Activated CD8-positive, alpha-beta memory T cell treated with anti-CD3 and anti-CD28 coated beads, Interleukin-2, amount 50 U/mL, for 24 hours (primary cell): ENCODE measurements around the gene COX10.
"Not testable (repeated sequence)": the region's sequence is repeated elsewhere in the genome, so short reads cannot be mapped to it uniquely, and the experiment has no call there.

Source experiments
- DNase-seq: peaks from one replicate; pipeline ENCODE4 v3.0.0-alpha.2; 2020; ENCODE audit errors: extremely low read depth

Gene COX10

DNA sequence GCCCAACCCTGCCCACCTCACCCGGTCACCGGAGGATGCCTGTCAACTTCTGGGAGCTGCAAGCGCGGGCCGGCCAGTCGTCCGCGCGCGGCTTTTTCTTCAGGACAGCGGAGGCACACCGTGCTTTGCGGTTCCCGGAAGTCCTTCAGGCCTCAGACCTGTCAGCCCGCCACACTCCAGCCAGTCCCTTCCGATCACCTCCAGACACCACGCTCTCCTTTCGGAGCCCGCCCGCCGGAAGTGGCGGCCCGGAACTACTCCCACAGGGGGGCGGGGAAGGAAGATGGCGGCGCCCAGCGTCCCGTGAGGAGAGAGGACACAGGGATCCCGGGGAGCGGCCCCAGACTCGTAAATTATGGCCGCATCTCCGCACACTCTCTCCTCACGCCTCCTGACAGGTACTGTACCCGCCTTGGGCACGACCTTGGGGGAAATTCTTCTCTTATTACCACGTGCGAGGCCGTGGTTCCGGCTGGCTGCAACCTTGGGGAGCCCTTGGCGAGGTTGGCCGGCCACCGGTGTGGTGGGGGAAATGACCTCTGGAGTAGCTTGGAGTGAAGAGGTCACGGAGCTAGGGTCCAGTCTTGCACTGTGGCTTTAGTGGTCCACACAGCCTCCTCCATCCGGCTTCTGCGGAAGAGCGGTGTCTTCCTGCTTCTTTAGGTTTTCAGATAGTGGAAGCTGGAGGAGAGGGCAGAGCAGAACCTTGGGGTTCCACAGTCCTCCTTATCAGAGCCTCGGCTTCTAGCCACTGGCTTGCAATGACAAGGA, at the start of gene COX10:
Gene COX10, plus strand, starts transcription at position 254 of the 771 bp plus-strand sequence. Its CDS starts 102 bp downstream, at position 356.
- DNase-seq, result peak; percentile 69

DNA sequence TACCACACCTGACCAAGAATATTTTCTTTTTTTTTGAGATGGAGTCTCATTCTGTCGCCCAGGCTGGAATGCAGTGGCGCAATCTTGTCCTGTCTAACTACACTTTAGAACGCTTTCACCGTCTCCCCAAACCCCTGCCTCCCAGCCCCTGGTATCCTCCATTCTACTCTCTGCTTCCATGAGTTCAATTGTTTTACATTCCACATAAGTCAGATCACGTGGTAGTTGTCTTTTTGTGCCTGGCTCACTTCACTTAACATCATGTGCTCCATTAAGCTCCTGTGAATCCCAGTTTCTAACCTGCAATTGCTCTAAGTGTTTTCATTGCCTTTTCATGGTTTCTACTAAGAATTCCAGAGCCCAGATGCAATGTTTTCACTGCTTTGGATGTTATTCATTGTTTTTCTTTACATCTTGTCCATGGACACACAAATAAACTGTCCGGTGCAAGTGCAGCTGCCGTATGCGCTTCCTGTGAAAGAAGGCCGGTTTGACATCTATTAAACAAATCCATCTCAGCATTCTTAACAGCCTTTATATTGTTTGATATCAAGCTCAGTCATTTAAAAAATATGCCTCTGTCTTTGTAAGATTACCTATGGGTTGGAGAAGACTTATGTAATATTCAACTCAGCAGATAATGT, 47.5 kb upstream of the COX10 start:
- DNase-seq, result not testable (repeated sequence)

DNA sequence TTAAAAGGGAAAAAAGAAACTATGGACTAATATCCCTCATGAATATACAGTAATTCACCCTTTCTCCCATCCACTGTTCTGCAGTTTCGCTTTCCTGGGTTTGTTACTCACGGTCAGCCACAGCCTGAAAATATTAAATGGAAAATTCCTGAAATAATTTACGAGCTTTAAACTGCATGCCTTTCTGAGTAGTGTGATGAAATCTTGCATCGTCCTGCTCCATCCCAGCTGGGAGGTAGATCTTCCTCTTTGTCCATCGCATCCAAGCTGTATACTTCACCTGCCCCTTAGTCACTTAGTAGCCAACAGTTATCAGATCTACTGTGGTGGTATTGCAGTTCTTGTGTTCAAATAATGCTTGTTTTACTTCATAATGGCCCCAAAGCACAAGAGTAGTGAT, 39.5 kb upstream of the COX10 start:
- not testable (repeated sequence) for DNase-seq

DNA sequence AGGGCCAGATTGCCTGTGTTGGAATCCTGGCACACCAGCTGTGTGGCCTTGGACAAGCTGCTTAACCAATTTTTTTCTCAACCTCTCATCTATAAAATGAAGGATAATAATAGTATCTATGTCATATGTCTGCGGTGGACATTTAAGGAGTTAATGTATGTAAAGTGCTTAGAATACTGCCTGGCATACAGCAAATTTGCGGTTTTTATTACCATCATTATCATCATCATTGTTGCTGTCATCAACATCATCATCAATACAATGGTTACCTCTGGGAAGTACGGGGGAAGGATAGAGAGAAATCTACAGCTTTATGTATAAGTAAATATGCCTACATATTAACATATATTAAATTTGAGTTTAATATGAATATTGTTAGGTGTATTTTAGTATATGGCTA, 37.1 kb upstream of the COX10 start:
- no peak for DNase-seq

DNA sequence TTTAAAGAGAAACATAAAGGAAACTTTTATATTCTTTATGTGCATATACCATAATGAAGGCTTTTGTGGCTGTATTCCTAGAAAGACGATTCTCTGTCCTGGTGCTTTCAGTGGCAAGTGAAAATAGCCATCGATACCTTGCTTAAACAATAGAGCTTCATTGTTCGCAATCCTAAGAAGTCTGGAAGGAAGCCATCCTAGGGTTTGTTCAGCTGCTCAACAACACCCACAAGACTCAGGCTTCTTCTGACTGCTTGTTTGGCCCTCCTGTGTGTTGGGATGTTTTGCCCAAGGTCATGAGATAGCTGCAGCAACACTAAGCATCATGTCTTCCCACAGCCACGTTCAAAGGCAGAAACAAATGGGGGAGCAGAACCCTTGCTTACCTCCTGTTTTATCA, 36.1 kb upstream of the COX10 start:
- DNase-seq, result no peak

DNA sequence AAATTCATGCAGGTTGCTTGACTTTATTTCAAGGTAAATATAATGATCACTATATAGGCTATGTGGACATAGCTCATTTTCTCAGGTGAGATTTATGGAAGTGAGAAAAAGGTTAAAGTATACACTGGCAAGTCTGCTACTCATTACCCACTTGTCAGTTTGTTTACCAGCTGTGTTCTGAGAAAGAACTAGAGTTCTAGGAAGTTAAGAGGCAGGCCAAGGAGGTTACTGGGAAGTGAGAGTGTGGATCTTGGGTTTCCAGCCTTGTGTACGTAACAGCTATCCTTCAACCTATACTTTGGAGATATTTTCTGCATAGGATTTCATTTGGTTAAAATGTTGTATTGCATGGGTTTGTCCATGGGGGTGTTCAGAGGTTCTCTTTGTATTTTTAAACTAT, 31.9 kb upstream of the COX10 start:
- no peak for DNase-seq

DNA sequence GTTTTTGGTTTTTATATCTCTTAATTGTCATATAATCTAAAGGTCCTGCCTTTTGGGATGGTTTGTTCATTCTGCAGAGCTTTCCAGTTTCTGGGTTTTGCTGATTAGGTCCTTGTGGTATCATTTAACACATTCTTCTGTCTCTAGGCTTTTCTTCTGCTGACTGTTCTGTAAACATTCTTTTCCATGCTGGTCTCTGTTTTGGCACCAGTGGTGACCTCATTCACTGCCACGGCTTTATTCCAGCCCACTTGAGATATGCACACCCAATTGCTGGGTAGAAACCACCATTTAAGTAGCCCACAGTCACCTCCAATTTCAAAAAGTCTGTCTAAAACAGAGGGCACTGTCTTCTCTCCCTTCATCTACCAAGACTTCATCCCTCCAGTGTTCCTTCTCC, 31.1 kb upstream of the COX10 start:
- DNase-seq, result no peak

DNA sequence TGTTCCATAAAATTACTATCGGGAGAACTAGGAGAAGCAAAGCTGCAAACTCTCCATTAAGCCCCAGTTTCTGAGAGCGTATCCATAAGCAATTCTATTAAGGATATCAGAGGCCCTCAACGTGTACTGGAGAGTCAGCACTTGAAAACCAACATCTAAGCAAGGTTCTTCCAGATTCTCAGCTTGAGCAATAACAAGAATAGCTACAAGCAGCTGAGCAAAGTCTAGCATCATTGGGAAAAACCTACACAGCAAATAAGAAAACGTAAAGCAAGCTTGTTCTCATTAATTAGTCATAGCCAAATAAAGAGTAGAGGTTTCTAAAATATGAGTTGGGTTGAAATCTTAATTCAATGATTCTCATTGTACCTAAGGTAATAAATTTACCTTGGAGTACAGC, 26.9 kb upstream of the COX10 start:
- no peak for DNase-seq

DNA sequence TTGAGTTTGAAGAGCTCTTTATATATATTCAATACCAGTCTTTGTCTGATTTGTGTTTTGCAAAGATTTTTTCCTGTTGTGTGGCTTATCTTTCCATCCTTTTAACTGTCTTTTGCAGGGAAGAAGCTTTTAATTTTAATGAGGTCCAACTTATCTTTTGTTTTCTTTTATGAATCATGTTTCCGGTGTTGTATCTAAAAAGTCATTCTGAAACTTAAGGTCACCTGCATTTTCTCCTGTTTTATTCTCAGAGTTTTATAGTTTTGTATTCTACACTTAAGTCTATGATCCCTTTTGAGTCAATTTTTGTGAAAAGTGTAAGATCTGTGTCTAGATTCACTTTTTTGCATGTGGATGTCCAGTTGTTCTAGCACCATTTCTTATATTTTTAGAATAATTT, 24.6 kb upstream of the COX10 start:
- no peak for DNase-seq

DNA sequence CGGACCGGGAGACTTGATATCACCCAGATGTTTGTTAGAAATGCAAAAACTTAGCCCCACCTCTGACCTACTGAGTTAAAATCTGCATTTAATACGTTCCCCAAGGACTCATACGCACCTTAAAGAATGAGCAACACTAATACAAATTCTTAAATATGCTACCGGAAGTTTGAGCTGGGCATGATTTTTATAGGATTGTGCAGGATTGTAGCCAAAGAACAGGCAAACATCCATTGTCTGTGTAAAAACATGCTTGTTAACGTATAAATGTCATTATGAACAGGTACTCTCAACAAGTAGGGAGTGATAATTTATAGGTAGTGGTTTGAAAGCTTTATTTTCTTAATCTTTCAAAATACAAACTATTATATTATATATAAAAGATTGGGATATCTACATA, 22.3 kb upstream of the COX10 start:
- DNase-seq, result no peak

DNA sequence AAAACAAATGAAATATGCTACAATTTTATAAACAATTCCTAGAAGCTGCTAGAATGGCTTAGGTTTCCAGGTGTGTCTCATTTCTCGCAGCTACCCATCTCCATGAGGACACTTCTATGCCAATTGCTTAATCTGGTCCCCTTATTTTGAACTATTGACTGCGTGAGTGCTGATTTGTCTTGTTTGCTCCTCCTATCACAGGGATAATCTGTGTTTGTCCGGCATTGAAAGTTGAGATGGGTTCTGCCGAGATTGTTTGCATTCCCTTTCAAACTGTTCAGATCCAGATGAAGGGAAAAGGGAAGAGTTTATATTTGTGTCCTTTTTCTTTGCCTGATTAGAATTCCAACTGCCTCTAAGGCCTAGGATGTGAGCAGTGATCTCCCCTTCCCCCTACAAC, 21.7 kb upstream of the COX10 start:
- DNase-seq, result no peak

DNA sequence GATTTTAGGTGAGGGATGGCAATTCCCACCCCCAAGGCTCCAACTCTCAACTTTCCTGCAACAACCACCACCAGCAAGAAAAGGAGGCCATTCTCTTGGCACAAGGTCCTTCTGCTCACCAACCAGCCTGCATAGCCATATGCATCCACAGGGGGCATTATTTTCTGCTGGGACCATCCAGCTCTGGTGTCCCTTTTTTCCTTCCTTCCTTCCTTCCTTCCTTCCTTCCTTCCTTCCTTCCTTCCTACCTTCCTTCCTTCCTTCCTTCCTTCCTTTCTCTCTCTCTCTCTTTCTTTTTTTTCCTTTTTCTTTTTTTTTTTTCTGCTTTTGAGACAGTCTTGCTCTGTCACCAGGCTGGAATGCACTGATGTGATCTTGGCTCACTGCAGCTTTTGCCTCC, 21.1 kb upstream of the COX10 start:
- no peak for DNase-seq

DNA sequence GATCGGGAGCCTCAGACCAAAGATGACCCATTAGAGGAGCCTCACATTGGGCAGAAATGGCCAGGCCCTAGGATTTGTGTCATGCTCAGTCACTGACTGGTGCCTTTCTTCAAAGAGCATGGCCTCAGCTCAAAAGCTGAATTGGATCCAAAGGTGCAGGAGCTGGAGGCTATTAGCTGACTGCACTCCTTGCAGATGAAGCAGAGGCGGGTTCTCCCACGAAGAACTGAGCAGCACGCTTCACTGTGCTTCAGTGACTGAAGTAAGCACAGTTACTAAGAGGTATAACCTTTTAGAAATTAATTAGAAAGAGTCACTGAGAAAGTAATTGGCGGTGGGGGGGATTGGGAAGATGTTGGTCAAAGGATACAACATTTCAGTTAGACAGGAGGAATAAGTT, 18.7 kb upstream of the COX10 start:
- no peak for DNase-seq

DNA sequence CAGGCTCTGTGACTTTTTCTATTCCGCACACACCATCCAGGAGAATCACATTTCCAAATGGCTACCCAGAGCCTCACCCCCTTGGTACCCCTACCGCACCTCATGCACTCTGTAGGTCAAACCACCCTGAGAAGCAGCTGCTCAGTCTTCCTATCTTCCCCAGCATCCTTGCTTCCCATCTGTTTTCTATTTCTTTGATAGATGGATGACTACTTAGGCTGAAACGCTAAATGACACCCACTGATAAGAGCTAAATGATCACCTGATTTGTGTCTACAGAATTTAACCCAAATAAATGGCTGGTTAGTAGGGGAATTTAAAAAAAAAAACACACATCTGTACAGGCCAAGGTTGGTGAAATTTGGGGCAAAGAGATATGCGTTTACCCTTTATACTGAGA, 17.6 kb upstream of the COX10 start:
- DNase-seq, result no peak

DNA sequence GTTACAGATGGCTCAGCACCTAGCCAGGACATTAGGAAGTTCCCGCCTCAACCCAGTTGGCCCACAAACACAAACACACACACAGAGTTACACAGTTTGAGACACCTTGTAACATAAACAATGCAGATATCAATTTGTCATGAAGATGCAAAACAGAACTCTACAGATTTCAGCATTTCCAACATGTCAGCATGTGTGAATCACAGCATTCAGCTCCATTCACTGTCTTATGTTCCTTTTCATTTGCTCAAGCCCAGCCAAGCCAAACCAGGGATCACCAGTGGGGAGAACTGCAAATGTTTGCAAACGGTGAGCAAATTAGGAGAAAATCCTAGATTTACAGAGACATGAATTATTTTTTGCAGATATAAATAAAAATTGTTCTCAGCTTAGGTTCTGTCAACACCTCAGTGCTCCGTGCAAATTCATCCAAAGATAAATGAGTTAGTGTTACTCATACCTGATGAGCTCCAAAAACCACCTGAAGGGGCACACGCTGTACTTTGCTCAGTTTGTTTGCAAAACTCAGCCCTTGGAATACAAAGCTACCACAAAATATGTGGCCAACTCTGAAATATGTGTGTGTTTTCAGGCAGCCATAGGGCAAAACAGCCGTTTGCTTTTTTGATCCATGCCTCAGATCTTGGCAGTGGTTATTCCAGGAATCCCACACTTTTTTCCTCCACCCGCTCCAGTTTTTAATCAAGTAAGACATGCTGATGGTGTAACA, 16.3 kb upstream of the COX10 start:
- DNase-seq, result no peak

DNA sequence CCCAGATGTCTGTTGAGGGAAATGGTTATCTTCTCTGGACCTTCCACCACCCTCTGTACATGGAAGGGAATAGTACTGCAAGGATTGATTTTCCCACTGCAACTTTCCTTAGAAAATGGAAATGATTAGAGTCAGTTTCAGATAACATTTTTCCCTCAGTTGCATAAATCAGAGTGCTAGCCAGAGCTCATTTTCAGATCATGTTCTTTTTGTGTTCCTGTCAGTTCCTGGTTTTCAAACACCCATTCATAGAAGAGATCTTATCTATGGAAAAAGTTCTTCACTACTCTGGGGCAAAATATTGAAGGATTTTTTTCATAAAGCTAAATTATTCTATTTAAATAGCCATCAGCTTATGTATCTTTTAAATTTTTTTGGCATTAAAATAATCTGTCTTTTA, 11.7 kb upstream of the COX10 start:
- no peak for DNase-seq

DNA sequence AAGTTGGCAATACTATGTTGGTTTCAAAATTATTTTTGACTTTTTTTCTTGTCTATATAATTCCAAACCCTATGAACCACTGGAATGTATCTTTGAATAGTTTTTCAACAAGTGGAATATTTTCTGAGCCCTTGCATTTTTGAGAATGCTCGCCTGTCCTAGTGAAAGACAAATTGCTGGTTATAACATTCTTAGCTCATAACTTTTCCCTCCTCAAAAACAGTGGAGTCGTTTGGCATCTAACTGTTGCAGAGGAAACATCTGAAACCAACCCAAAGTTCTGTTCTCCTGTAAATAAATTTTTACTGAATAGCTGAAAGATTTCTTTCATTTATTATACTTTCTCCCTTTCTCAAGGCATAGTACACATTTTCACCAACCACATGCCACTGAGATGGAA, 11.3 kb upstream of the COX10 start:
- no peak for DNase-seq

DNA sequence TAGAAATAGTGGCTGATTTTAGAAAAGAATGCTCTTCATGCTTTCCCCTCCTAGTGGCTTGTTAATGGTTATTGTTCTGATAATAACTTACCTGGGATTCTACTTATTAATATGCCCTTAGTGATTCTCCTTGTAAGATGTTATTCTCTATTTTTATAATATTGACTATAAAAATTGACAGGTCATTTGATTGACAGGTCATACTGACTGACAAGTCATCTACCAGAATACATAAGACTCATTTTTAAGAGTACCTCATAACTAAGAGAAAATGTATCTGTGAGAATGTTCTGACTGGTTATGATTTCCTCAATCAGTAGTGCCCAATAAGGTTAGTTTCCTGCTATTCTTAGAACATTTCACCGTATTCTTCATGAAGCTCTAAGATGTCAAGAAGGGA, 8.6 kb upstream of the COX10 start:
- no peak for DNase-seq

DNA sequence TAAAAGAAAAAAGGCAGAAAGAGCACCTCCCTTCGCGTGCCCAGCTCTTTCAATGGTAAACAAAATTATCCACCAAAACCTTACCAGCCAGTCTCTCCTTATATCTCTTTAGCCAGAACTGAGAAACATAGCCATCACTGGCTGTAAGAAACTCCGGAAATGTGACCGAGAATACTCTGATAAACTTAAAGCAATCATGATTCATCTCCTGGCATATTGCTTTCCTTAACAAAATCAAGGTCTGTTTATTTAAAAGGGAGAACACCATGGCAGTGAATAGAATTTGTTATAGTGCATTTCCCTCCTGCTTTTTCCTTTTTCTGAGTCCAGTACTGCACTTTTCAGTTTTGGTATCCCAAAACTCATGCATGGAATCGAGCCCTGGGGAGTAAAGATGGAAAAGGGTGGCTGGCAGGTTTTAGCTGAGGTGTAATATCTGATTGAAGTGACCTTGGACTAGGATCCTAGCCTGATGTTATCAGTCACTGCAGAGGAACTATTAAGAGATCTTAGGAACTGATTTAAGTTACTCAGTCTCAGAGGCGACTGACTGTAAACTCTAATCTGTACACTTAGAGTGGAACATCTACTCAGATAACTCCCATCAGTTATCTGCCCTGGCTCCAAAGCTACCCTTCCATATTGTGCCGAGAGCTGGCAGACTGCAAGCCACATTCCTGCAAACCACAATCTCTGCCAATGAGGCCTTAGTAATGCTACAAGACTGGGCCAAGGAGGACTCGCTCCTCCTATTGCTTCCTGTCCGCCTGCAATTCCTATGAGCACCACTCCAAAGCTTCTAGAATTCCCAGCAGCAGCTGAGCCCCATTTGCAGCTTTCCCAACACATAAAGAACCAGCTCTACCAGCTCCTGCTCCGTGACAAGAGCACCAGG, 7.4 kb upstream of the COX10 start:
- DNase-seq, result no peak

DNA sequence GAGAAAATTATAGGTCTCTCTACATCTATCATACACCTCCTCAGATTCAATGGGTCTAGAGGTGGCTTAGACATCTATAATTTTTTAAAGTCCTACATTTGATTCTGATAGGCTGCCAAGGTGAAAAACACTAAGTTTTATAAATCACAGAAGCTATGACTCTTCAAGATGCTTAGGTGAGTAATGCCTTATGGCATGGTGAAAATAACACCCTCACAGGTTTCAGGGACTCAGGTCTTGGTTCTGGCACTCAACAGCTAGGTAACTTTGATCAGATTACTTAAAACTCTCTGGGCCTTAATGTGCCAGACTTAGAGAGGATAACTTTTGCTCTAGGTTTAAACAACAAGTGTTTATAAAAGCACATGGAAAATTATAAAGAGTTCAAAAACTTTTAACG, 2.0 kb upstream of the COX10 start:
- DNase-seq, result no peak

DNA sequence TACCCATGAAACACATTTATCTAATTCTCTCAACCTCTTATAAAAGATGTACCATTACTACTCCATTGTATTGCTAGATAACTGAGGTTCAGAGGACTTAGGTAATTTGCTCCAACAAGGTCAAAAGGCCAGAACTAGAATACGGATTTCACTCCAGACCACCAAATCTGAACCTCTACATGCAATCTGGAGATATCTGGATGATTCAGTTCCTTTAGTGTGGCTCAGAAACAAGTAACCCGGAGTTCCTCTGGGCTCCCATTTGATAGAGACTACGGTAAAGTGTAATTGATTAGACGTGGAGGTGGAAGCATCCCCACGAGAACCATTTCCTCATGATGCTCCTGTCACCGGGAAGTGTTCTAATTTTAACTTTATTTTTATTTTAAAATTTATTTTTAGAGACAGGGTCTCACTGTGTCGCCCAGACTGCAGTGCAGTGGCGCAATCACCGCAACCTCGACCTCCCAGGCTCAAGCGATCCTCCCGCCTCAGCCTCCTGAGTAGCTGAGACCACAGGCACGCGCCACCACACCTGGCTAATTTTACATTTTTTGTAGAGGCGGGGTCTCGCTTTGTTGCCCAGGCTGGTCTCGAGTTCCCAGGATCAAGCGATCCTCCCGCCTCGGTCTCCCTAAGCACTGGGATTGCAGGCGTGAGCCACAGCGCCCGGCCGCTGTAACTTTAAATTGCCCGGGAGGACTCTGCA, 608 bp upstream of the COX10 start:
- DNase-seq, result no peak
